ENCODE measurements around the gene SP7. TPM values are rescaled to one million over a fixed set of nuclear protein-coding genes. Genes with fewer than 3 reads are reported as not detected.
"Not testable (repeated sequence)": the region's sequence is repeated elsewhere in the genome, so short reads cannot be mapped to it uniquely, and the experiment has no call there.

SP7 gene
- total RNA-seq, 2 experiments from 2014 or later = not detected

GRCh38 chr12:53353257-53353655, 17.1 kb upstream of the SP7 start:
- POLR2A ChIA-PET = interaction anchor here (0.6 kb wide), 1 partner anchor 18 kb away, joined by 3 read pairs; no protein-coding TSS in a partner anchor
- CTCF ChIA-PET = interaction anchor here (1.4 to 3.6 kb wide), 13 partner anchors 15 to 180 kb away, joined by 3 to 49 read pairs (median 6); partner anchors contain the start of genes AAAS and PRR13

GRCh38 chr12:53352331-53353256, 16.4 kb upstream of the SP7 start:
- CTCF ChIA-PET = interaction anchor here (0.6 to 3.6 kb wide), 36 partner anchors 9 to 281 kb away, joined by 3 to 49 read pairs (median 5); partner anchors contain the start of genes AAAS, MAP3K12, MYG1 and PRR13
- POLR2A ChIA-PET = no interaction called here

GRCh38 chr12:53347905-53348304, 11.8 kb upstream of the SP7 start:
- ChIA-PET CTCF (interaction anchor here (0.9 to 6.9 kb wide), 5 partner anchors 10 to 146 kb away, joined by 3 to 114 read pairs (median 3); partner anchors contain the start of gene AAAS), POLR2A (no interaction called here)

GRCh38 chr12:53346491-53346890, 10.3 kb upstream of the SP7 start:
- CTCF ChIA-PET = interaction anchor here (1.7 to 6.9 kb wide), 4 partner anchors 11 to 147 kb away, joined by 3 to 114 read pairs (median 14); partner anchors contain the start of gene AAAS
- POLR2A ChIA-PET = no interaction called here

GRCh38 chr12:53345486-53346188, 9.5 kb upstream of the SP7 start:
- ChIA-PET CTCF (interaction anchor here (0.6 to 6.9 kb wide), 26 partner anchors 10 to 279 kb away, joined by 3 to 114 read pairs (median 5); partner anchors contain the start of genes AAAS, ITGB7, PRR13 and SP1), POLR2A (interaction anchor here (0.6 to 2.0 kb wide), 8 partner anchors 16 to 95 kb away, joined by 3 to 16 read pairs (median 5); partner anchors contain the start of genes AAAS, PFDN5, PRR13 and SP1)

- CTCF ChIA-PET = interaction anchor here (0.6 to 6.9 kb wide), 31 partner anchors 9 to 279 kb away, joined by 3 to 114 read pairs (median 4); partner anchors contain the start of genes AAAS, ITGB7, PFDN5 and PRR13
- POLR2A ChIA-PET = interaction anchor here (0.5 to 2.0 kb wide), 11 partner anchors 16 to 186 kb away, joined by 3 to 16 read pairs (median 4); partner anchors contain the start of genes AAAS, PFDN5, PRR13 and SP1
These were observed 8.8 kb upstream of the SP7 start for GRCh38 chr12:53344824-53345485.

GRCh38 chr12:53344487-53344823, 8.3 kb upstream of the SP7 start:
- POLR2A ChIA-PET = interaction anchor here (0.5 to 2.0 kb wide), 10 partner anchors 15 to 185 kb away, joined by 3 to 16 read pairs (median 4); partner anchors contain the start of genes AAAS, PFDN5, PRR13 and SP1
- CTCF ChIA-PET = interaction anchor here (0.6 to 6.9 kb wide), 26 partner anchors 9 to 278 kb away, joined by 3 to 114 read pairs (median 5); partner anchors contain the start of genes AAAS, ITGB7, PFDN5 and PRR13

- ChIA-PET CTCF (interaction anchor here (1.1 to 6.9 kb wide), 9 partner anchors 11 to 278 kb away, joined by 4 to 114 read pairs (median 10); partner anchors contain the start of genes AAAS and PFDN5), POLR2A (interaction anchor here (1.3 to 2.0 kb wide), 4 partner anchors 15 to 185 kb away, joined by 3 to 12 read pairs (median 5); partner anchors contain the start of gene PRR13)
These were observed 7.8 kb upstream of the SP7 start for GRCh38 chr12:53343969-53344368.

GRCh38 chr12:53343449-53343848, 7.3 kb upstream of the SP7 start:
- POLR2A ChIA-PET = no interaction called here

GRCh38 chr12:53340398-53340797, 4.2 kb upstream of the SP7 start:
- ChIA-PET POLR2A (no interaction called here), CTCF (interaction anchor here (0.8 to 1.2 kb wide), 2 partner anchors 12 to 14 kb away, joined by 3 to 4 read pairs; no protein-coding TSS in a partner anchor)

More at GRCh38 chr12:53343449-53343848, 7.3 kb upstream of the SP7 start:
- CTCF ChIA-PET = interaction anchor here (2.3 to 6.9 kb wide), 4 partner anchors 14 to 129 kb away, joined by 11 to 114 read pairs (median 14); partner anchors contain the start of gene AAAS

GRCh38 chr12:53338916-53339315, 2.8 kb upstream of the SP7 start:
- ChIA-PET CTCF (interaction anchor here (1.1 to 1.8 kb wide), 2 partner anchors 13 to 15 kb away, joined by 4 to 5 read pairs; no protein-coding TSS in a partner anchor), POLR2A (no interaction called here)

GRCh38 chr12:53338017-53338416, 1.9 kb upstream of the SP7 start:
- CTCF ChIA-PET = interaction anchor here (1.8 kb wide), 1 partner anchor 14 kb away, joined by 5 read pairs; no protein-coding TSS in a partner anchor

GRCh38 chr12:53334822-53335221, 1.3 kb downstream of the SP7 start:
- POLR2A ChIA-PET = interaction anchor here (0.7 kb wide), 1 partner anchor 19 kb away, joined by 3 read pairs; no protein-coding TSS in a partner anchor
- CTCF ChIA-PET = interaction anchor here (0.6 to 0.8 kb wide), 3 partner anchors 13 to 1054 kb away, joined by 3 read pairs; partner anchors contain the start of gene AAAS

More at GRCh38 chr12:53338017-53338416, 1.9 kb upstream of the SP7 start:
- POLR2A ChIA-PET = no interaction called here

- ChIA-PET CTCF (interaction anchor here (0.8 to 2.3 kb wide), 3 partner anchors 11 to 32 kb away, joined by 3 to 10 read pairs (median 4); partner anchors contain the start of gene AAAS), POLR2A (no interaction called here)
These were observed 2.3 kb downstream of the SP7 start for GRCh38 chr12:53333845-53334244.

GRCh38 chr12:53333289-53333688, 2.9 kb downstream of the SP7 start:
- CTCF ChIA-PET = interaction anchor here (0.8 to 2.3 kb wide), 3 partner anchors 12 to 33 kb away, joined by 3 to 10 read pairs (median 4); partner anchors contain the start of gene AAAS
- POLR2A ChIA-PET = interaction anchor here (0.7 kb wide), 1 partner anchor 122 kb away, joined by 6 read pairs; no protein-coding TSS in a partner anchor

- ChIA-PET CTCF (interaction anchor here (1.2 to 2.3 kb wide), 2 partner anchors 11 to 12 kb away, joined by 4 to 10 read pairs; partner anchors contain the start of gene AAAS), POLR2A (interaction anchor here (0.7 kb wide), 1 partner anchor 122 kb away, joined by 6 read pairs; no protein-coding TSS in a partner anchor)
These were observed 3.4 kb downstream of the SP7 start for GRCh38 chr12:53332744-53333143.

- POLR2A ChIA-PET = not testable (repeated sequence)
These were observed 3.8 kb downstream of the SP7 start for GRCh38 chr12:53332339-53332738.

More at GRCh38 chr12:53332339-53332738, 3.8 kb downstream of the SP7 start:
- CTCF ChIA-PET = interaction anchor here (1.3 to 2.3 kb wide), 2 partner anchors 11 to 13 kb away, joined by 5 to 10 read pairs; partner anchors contain the start of gene AAAS

All from activated CD8-positive, alpha-beta memory T cell treated with anti-CD3 and anti-CD28 coated beads for 36 hours (primary cell).